GM23338 (cell line): ENCODE results near the gene MMP19.

Experiments
- CREB1 ChIP-seq: fragments of 250-450 bp; sonication (Bioruptor Pico); IDR thresholded peaks from 2 replicates; pipeline ENCODE4 v1.5.0; 2020; ENCODE audit warnings: low read depth, mild to moderate bottlenecking, moderate library complexity
- CTCF ChIP-seq, 2 experiments: fragments of 200-600 bp in 1 of 2; sonication (generic) in 1 of 2; conservative IDR thresholded peaks; 2 replicates each; pipeline versions ENCODE4 v1.5.1 to v1.6.1; 2016 to 2017; ENCODE audit warnings: antibody characterized with exemption in 2 of 2, low read depth in 2 of 2, mild to moderate bottlenecking in 2 of 2, moderate library complexity in 1 of 2
- EZH2 ChIP-seq: fragments of 200-600 bp; sonication (generic); IDR thresholded peaks from one replicate; pipeline ENCODE4 v1.8.0; 2017; ENCODE audit warnings: antibody characterized with exemption, mild to moderate bottlenecking, low read depth; ENCODE audit not compliant: unreplicated experiment
- EZH2phosphoT487 ChIP-seq: fragments of 200-600 bp; sonication (generic); IDR thresholded peaks from one replicate; pipeline ENCODE4 v1.8.1; 2018; ENCODE audit warnings: antibody characterized with exemption; ENCODE audit not compliant: unreplicated experiment
- POLR2AphosphoS5 ChIP-seq: IDR thresholded peaks from 2 replicates; pipeline ENCODE4 v1.6.1; 2016; ENCODE audit warnings: antibody characterized with exemption, low read depth

DNA sequence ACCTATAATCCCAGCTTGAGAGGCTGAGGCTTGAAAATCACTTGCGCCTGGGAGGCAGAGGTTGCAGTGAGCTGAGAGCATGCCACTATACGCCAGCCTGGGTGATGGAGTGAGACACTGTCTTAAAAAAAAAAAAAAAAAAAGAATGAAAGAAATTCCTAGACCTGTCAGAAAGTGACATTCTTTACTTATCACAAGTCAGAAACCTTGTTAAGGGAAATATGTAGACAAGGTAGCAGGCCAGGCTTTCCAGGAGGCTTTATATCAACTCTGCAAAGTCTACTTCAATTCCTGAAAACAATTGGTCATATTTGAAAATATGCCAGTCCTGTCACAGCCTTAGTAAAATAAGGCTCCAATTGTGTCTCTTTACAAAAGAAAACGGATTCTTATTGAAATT, 19.1 kb upstream of the MMP19 start:
- TF ChIP-seq CTCF (conservative IDR thresholded peaks at IDR 0.05; ENCODE audit: low read depth in 2 of 2) = no peak
- no peak for TF ChIP-seq POLR2AphosphoS5
- no peak for TF ChIP-seq EZH2
- no peak for TF ChIP-seq CREB1
- no peak for TF ChIP-seq EZH2phosphoT487
